Measurements from ENCODE around the gene NAPB.

GRCh38 chr20:23448167-23448566 is 26.9 kb upstream of the NAPB start:
- TF ChIP-seq CTCF (IDR thresholded peaks at IDR 0.05; ENCODE audit: poor library complexity) (no peak), EZH2 (IDR thresholded peaks at IDR 0.05; ENCODE audit: borderline replicate concordance) (no peak), EZH2phosphoT487 (IDR thresholded peaks at IDR 0.05; ENCODE audit: low read depth, severe bottlenecking, unreplicated experiment) (no peak)
